GM23248 (cell line): ENCODE data around the gene CTAG1B. TPM values are rescaled to one million over a fixed set of nuclear protein-coding genes. Genes with fewer than 3 reads are reported as not detected.
A peak's percentile ranks its signal among the peaks of the same experiment; 100 is the strongest.

Source experiments
- DNase-seq: peaks from one replicate; pipeline ENCODE4 v3.0.0-alpha.2; 2015
- H2AFZ ChIP-seq: fragments of 200-600 bp; sonication (generic); 2 replicates; pipeline ENCODE4 v1.6.1; 2016; ENCODE audit warnings: antibody characterized with exemption
- H3F3A ChIP-seq: fragments of 200-600 bp; sonication (generic); 2 replicates; pipeline ENCODE4 v1.6.1; 2016; ENCODE audit warnings: mild to moderate bottlenecking, antibody characterized with exemption, mixed run types; ENCODE audit not compliant: insufficient read depth
- H3K27ac ChIP-seq: fragments of 200-600 bp; sonication (generic); 2 replicates; pipeline ENCODE4 v1.5.1; 2016; ENCODE audit warnings: mild to moderate bottlenecking
- H3K27me3 ChIP-seq: fragments of 200-600 bp; sonication (generic); replicated peaks from 2 replicates; pipeline ENCODE4 v1.6.1; 2016; ENCODE audit warnings: mild to moderate bottlenecking; ENCODE audit not compliant: insufficient read depth
- H3K36me3 ChIP-seq: fragments of 200-600 bp; sonication (generic); 2 replicates; pipeline ENCODE4 v1.6.1; 2016; ENCODE audit warnings: low read depth, mild to moderate bottlenecking
- H3K4me1 ChIP-seq: fragments of 200-600 bp; sonication (generic); 2 replicates; pipeline ENCODE4 v1.6.1; 2016; ENCODE audit warnings: mild to moderate bottlenecking; ENCODE audit not compliant: insufficient read depth
- H3K4me2 ChIP-seq: fragments of 200-600 bp; sonication (generic); one replicate; pipeline ENCODE4 v1.6.1; 2016; ENCODE audit warnings: mild to moderate bottlenecking; ENCODE audit not compliant: unreplicated experiment
- H3K4me3 ChIP-seq: fragments of 200-600 bp; sonication (generic); 2 replicates; pipeline ENCODE4 v1.5.1; 2016; ENCODE audit warnings: mild to moderate bottlenecking
- H3K79me2 ChIP-seq: fragments of 200-600 bp; sonication (generic); 2 replicates; pipeline ENCODE4 v1.6.1; 2016; ENCODE audit warnings: mild to moderate bottlenecking; ENCODE audit not compliant: insufficient read depth
- H3K9ac ChIP-seq: fragments of 200-600 bp; sonication (generic); 2 replicates; pipeline ENCODE4 v1.6.1; 2016; ENCODE audit warnings: mild to moderate bottlenecking
- H3K9me2 ChIP-seq: fragments of 200-600 bp; sonication (generic); 2 replicates; pipeline ENCODE4 v1.6.1; 2016; ENCODE audit warnings: mixed run types, mild to moderate bottlenecking, moderate library complexity; ENCODE audit not compliant: insufficient read depth
- H3K9me3 ChIP-seq: fragments of 200-600 bp; sonication (generic); one replicate; pipeline ENCODE4 v1.6.1; 2017; ENCODE audit warnings: low read depth
- H4K20me1 ChIP-seq: fragments of 200-600 bp; sonication (generic); 2 replicates; pipeline ENCODE4 v1.6.0; 2016; ENCODE audit not compliant: insufficient read depth
- EZH2 ChIP-seq: fragments of 200-600 bp; sonication (generic); IDR thresholded peaks from 2 replicates; pipeline ENCODE4 v1.6.1; 2018; ENCODE audit warnings: antibody characterized with exemption, mild to moderate bottlenecking; ENCODE audit not compliant: insufficient read depth, poor library complexity, severe bottlenecking
- EZH2phosphoT487 ChIP-seq: fragments of 200-600 bp; sonication (generic); IDR thresholded peaks from 2 replicates; pipeline ENCODE4 v1.6.1; 2018; ENCODE audit warnings: antibody characterized with exemption, moderate library complexity, mild to moderate bottlenecking, low read depth; ENCODE audit not compliant: insufficient read depth
- WGBS, 2 experiments: methylation state at CpG; one replicate each; pipeline ENCODE4 v1.1.6; 2015 to 2017; ENCODE audit warnings: low lambda C conversion rate in 2 of 2, low coverage in 1 of 2; ENCODE audit errors: missing lambda C conversion rate in 2 of 2; 5-methylcytosine and 5-hydroxymethylcytosine counted together
- in situ Hi-C: fragments of 300-500 bp; cut with MboI; formaldehyde crosslinking; loops from 2 replicates; pipeline ENCODE4 v1.15.0; 2020
- polyA plus RNA-seq: library from polyadenylated mRNA; unstranded; fragments of >200 nt; fragmentation: Nextera tagmentation; extraction: Ambion mirVana; gene quantifications from 2 replicates; pipeline ENCODE4 v1.2.1, GENCODE V29; 2016
- total RNA-seq: library from RNA; depleted of rRNA; stranded (reverse); fragments of >200 nt; shearing (Covaris generic); gene quantifications from 2 replicates; pipeline ENCODE4 v1.2.3, GENCODE V29; 2014

The CTAG1B gene
- total and polyA plus RNA-seq, 2 experiments from 2014 or later: not detected

DNA sequence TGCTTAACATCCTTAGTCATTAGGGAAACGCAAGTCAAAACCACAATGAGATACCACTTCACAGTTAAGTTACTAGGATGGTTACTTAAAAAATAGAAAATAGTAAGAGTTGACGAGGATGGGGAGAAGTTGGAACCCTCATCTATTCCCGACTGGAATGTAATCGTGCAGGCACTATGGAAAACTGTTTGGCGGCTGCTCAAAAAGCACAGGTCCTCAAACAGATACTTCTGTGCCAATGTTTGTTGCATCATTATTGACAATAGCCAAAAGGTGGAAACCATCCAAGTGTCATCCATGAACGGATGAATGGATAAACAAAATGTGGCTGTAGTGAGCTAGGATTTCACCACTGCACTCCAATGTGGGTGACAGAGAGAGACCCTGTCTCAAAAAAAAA lies 11.7 kb downstream of the CTAG1B start:
- DNase-seq: no peak
- Histone ChIP-seq H3K36me3 (no peaks in the 10 kb centered on the region), H3K4me3 (no peak overlapping the region), H3K79me2 (no peaks in the 10 kb centered on the region), H3K4me2 (no peak overlapping the region), H3K9ac (no peak overlapping the region), H4K20me1 (no peaks in the 10 kb centered on the region), H3K27ac (no peak overlapping the region), H3K9me3 (no peaks in the 10 kb centered on the region), H2AFZ (no peak overlapping the region), H3K27me3 (no peaks in the 10 kb centered on the region), H3F3A (peaks cover 8% of the 10 kb centered on the region; the same call in 1 of the 2 replicates), H3K4me1 (peaks cover 14% of the 10 kb centered on the region), H3K9me2 (no peaks in the 10 kb centered on the region)
- no peak for TF ChIP-seq EZH2phosphoT487
- in situ Hi-C loops: no loop called here
- 29 to 37% methylated on average over 6 of the region's 6 CpGs for WGBS, 2 experiments

DNA sequence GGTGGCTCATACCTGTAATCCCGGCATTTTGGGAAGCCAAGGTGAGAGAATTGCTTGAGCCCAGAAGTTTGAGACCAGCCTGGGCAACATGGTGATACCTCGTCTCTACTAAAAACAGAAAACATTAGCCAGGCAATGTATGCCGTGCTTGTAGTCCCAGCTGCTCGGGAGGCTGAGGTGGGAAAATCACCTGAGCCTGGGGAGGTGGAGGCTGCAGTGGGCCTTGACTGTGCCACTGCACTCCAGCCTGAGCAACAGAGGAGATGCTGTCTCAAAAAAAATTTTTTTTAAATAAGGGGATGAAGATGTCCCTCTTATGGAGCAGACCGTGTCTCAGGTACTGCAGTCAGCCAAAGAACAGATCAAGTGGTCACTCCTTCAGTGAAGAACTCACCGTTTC lies 13.5 kb downstream of the CTAG1B start:
- Histone ChIP-seq H3K27me3 (no peaks in the 10 kb centered on the region), H3K79me2 (no peaks in the 10 kb centered on the region), H3K9me3 (no peaks in the 10 kb centered on the region), H3K36me3 (no peaks in the 10 kb centered on the region), H3K9me2 (no peaks in the 10 kb centered on the region), H3K4me3 (no peak overlapping the region), H3K4me1 (peaks cover 21% of the 10 kb centered on the region), H4K20me1 (no peaks in the 10 kb centered on the region), H3K27ac (no peak overlapping the region), H3K9ac (no peak overlapping the region), H3F3A (peaks cover 8% of the 10 kb centered on the region; the same call in 1 of the 2 replicates), H2AFZ (no peak overlapping the region), H3K4me2 (no peak overlapping the region)
- 61 to 62% methylated on average over 3 to 6 of the region's 6 CpGs for WGBS, 2 experiments
- DNase-seq: no peak
- TF ChIP-seq EZH2phosphoT487: no peak
- TF ChIP-seq EZH2: no peak
- in situ Hi-C loops: no loop called here

DNA sequence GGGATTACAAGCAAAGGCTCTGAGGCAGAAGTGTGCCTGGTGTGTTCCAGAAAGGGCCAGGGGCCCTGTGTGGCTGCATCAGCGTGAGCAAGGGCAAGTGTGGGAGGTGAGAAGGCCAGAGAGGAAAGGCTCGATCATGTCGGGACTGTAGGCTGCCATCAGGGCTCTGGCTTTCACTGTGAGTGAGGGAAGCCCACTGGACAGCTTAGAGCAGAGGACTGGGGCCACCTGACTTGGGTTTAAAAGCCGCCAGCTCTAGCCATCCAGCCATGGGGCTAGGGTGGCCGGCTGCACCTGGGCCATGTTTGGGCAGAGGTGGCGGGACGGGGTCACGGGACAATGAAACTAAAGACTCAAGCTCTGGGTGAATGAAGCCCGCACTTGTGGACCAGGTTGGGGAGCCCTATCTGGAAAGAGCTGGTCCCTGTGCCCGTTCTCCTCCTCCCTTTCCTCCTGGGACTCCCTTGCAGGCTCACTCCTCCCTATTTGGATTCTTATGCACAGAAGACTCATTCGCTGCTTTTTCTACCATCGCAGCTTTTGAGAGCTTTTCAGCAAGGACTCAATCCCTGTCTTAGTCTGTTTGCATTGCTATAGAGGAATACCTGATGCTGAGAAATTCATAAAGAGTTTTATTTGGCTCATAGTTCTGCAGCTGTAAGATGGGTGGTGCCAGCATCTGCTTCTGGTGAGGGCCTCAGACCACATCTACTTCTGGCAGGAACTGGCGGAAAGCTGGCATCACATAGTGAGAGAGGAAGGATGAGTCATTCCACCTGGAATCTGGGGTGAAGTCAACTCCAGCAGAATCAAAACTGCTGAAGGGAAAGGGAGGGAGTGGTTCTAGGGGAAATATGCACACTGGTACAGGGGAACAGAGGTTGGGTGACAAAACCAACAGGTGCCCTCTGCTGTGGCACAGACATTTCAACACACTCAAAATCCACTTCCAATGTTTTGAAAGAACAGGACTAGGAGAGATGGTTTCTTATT lies 15.3 kb downstream of the CTAG1B start:
- in situ Hi-C loops: no loop called here
- TF ChIP-seq EZH2phosphoT487 (no peak), EZH2 (no peak)
- Histone ChIP-seq H4K20me1 (no peaks in the 10 kb centered on the region), H2AFZ (no peak overlapping the region), H3K27ac (no peak overlapping the region), H3K9me2 (no peaks in the 10 kb centered on the region), H3F3A (peaks cover 8% of the 10 kb centered on the region; the same call in 1 of the 2 replicates), H3K9ac (no peak overlapping the region), H3K36me3 (no peaks in the 10 kb centered on the region), H3K9me3 (no peaks in the 10 kb centered on the region), H3K4me3 (no peak overlapping the region), H3K79me2 (no peaks in the 10 kb centered on the region), H3K4me1 (peaks cover 22% of the 10 kb centered on the region), H3K4me2 (no peak overlapping the region), H3K27me3 (no peaks in the 10 kb centered on the region)
- DNase-seq: peak; percentile 85
- 51 to 60% methylated on average over 8 to 11 of the region's 13 CpGs for WGBS, 2 experiments

DNA sequence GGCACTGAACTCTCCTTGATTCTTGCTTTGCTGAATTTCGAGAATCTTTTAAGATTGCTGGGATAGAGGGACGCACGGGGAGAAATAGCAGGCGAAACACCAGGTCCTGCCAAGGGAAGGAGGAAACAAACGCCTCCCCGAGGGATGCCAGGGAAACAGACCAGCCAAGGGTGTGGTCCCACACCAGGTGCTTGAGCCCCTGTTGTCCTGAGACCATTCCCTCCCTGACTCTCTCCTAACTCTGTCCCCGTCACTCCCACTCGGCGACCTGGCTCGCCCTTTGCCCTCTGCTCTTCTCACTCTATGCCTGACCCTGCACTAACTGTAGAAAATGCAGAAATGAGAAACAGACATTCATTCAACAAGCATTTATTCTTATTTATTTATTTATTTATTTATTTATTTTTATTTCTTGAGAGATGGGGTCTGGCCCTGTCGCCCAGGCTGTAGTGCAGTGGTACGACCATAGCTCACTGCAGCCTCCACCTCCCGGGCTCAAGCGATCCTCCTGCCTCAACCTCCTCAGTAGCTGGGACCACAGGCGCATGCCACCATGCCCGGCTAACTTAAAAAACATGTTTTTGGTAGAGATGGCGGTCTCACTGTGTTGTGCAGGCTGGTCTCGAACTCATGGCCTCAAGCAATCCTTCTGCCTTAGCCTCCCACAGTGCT lies 16.2 kb downstream of the CTAG1B start:
- no peak overlapping the region for H3K4me2 ChIP-seq
- no peak for TF ChIP-seq EZH2
- no peak for TF ChIP-seq EZH2phosphoT487
- no peak overlapping the region for H3K9ac ChIP-seq
- no peaks in the 10 kb centered on the region for H4K20me1 ChIP-seq
- H3K36me3 ChIP-seq: no peaks in the 10 kb centered on the region
- 82 to 83% methylated on average over 14 to 18 of the region's 18 CpGs for WGBS, 2 experiments
- H3K27ac ChIP-seq: no peak overlapping the region
- H3K4me3 ChIP-seq: no peak overlapping the region
- no peak overlapping the region for H2AFZ ChIP-seq
- H3K4me1 ChIP-seq: peaks cover 22% of the 10 kb centered on the region
- H3K27me3 ChIP-seq: no peaks in the 10 kb centered on the region
- no peaks in the 10 kb centered on the region for H3K79me2 ChIP-seq
- H3F3A ChIP-seq: peaks cover 8% of the 10 kb centered on the region; the same call in 1 of the 2 replicates
- H3K9me3 ChIP-seq: no peaks in the 10 kb centered on the region
- in situ Hi-C loops: no loop called here
- no peaks in the 10 kb centered on the region for H3K9me2 ChIP-seq
- DNase-seq: no peak
